ENCODE data around the gene RNF41. TPM values are rescaled to one million over a fixed set of nuclear protein-coding genes. Genes with fewer than 3 reads are reported as not detected.

The RNF41 gene
- total and polyA plus RNA-seq, 2 of the 13 experiments (the other 11 are each of a cell fraction or from before 2014, with no cell fraction given), result 27.1 to 39.4 TPM

- TF ChIP-seq TFDP2 (CRISPR knock-in tag; IDR thresholded peaks at IDR 0.05) (peak; percentile 50), ZNF138 (CRISPR knock-in tag; IDR thresholded peaks at IDR 0.05; ENCODE audit: low read depth) (peak; percentile 35; the same call in 1 of the 2 replicates), ZNF619 (CRISPR knock-in tag; IDR thresholded peaks at IDR 0.05) (peak; percentile 86; the same call in 1 of the 2 replicates), TEAD3 (CRISPR knock-in tag; optimal IDR thresholded peaks at IDR 0.05; ENCODE audit: borderline replicate concordance) (peak; percentile 63), ZNF329 (CRISPR knock-in tag; IDR thresholded peaks at IDR 0.05; ENCODE audit: low read depth) (0 out of 2 replicates have a peak, but pooled peaks have one; percentile 30), ZBTB46 (CRISPR knock-in tag; IDR thresholded peaks at IDR 0.05; ENCODE audit: borderline replicate concordance) (0 out of 2 replicates have a peak, but pooled peaks have one; percentile 31), GPN1 (CRISPR knock-in tag; IDR thresholded peaks at IDR 0.05; ENCODE audit: borderline replicate concordance) (no peak), CREB1 (IDR thresholded peaks at IDR 0.05) (peak; percentile 84), CREB1 (CRISPR knock-in tag; IDR thresholded peaks at IDR 0.05) (peak; percentile 95), RAD21 (CRISPR knock-in tag; IDR thresholded peaks at IDR 0.05) (peak; percentile 16; the same call in 1 of the 2 replicates), ZC3H4 (CRISPR knock-in tag; IDR thresholded peaks at IDR 0.05; ENCODE audit: borderline replicate concordance) (no peak), MXI1 (IDR thresholded peaks at IDR 0.05; ENCODE audit: borderline replicate concordance, low read depth, low read length) (peak; percentile 18; the same call in 1 of the 3 replicates), KLF15 (CRISPR knock-in tag; IDR thresholded peaks at IDR 0.05; ENCODE audit: borderline replicate concordance) (no peak)
- TF ChIP-seq, protein P1, sequence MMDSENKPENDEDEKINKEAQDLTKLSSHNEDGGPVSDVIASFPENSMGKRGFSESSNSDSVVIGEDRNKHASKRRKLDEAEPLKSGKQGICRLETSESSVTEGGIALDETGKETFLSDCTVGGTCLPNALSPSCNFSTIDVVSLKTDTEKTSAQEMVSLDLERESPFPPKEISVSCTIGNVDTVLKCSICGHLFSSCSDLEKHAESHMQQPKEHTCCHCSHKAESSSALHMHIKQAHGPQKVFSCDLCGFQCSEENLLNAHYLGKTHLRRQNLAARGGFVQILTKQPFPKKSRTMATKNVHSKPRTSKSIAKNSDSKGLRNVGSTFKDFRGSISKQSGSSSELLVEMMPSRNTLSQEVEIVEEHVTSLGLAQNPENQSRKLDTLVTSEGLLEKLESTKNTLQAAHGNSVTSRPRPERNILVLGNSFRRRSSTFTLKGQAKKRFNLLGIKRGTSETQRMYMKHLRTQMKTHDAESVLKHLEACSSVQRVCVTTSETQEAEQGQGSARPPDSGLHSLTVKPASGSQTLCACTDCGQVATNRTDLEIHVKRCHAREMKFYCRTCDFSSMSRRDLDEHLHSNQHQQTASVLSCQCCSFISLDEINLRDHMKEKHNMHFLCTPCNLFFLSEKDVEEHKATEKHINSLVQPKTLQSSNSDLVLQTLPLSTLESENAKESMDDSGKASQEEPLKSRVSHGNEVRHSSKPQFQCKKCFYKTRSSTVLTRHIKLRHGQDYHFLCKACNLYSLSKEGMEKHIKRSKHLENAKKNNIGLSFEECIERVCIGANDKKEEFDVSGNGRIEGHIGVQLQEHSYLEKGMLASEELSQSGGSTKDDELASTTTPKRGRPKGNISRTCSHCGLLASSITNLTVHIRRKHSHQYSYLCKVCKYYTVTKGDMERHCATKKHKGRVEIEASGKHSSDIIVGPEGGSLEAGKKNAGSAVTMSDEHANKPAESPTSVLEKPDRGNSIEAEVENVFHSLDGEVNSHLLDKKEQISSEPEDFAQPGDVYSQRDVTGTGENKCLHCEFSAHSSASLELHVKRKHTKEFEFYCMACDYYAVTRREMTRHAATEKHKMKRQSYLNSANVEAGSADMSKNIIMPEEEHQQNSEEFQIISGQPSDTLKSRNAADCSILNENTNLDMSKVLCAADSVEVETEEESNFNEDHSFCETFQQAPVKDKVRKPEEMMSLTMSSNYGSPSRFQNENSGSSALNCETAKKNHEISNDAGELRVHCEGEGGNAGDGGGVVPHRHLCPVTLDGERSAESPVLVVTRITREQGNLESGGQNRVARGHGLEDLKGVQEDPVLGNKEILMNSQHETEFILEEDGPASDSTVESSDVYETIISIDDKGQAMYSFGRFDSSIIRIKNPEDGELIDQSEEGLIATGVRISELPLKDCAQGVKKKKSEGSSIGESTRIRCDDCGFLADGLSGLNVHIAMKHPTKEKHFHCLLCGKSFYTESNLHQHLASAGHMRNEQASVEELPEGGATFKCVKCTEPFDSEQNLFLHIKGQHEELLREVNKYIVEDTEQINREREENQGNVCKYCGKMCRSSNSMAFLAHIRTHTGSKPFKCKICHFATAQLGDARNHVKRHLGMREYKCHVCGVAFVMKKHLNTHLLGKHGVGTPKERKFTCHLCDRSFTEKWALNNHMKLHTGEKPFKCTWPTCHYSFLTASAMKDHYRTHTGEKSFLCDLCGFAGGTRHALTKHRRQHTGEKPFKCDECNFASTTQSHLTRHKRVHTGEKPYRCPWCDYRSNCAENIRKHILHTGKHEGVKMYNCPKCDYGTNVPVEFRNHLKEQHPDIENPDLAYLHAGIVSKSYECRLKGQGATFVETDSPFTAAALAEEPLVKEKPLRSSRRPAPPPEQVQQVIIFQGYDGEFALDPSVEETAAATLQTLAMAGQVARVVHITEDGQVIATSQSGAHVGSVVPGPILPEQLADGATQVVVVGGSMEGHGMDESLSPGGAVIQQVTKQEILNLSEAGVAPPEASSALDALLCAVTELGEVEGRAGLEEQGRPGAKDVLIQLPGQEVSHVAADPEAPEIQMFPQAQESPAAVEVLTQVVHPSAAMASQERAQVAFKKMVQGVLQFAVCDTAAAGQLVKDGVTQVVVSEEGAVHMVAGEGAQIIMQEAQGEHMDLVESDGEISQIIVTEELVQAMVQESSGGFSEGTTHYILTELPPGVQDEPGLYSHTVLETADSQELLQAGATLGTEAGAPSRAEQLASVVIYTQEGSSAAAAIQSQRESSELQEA (CRISPR knock-in tag; IDR thresholded peaks at IDR 0.05; ENCODE audit: not compliant biosample characterization), result peak; percentile 67
- TF ChIP-seq, protein P2, sequence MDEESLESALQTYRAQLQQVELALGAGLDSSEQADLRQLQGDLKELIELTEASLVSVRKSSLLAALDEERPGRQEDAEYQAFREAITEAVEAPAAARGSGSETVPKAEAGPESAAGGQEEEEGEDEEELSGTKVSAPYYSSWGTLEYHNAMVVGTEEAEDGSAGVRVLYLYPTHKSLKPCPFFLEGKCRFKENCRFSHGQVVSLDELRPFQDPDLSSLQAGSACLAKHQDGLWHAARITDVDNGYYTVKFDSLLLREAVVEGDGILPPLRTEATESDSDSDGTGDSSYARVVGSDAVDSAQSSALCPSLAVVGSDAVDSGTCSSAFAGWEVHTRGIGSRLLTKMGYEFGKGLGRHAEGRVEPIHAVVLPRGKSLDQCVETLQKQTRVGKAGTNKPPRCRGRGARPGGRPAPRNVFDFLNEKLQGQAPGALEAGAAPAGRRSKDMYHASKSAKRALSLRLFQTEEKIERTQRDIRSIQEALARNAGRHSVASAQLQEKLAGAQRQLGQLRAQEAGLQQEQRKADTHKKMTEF (CRISPR knock-in tag; IDR thresholded peaks at IDR 0.05), result peak; percentile 71
Measured at GRCh38 chr12:56221757-56222530, at the start of gene RNF41 (continued).

Measured in HepG2 (cell line).